ENCODE measurements around the gene OR4A16.

DNA sequence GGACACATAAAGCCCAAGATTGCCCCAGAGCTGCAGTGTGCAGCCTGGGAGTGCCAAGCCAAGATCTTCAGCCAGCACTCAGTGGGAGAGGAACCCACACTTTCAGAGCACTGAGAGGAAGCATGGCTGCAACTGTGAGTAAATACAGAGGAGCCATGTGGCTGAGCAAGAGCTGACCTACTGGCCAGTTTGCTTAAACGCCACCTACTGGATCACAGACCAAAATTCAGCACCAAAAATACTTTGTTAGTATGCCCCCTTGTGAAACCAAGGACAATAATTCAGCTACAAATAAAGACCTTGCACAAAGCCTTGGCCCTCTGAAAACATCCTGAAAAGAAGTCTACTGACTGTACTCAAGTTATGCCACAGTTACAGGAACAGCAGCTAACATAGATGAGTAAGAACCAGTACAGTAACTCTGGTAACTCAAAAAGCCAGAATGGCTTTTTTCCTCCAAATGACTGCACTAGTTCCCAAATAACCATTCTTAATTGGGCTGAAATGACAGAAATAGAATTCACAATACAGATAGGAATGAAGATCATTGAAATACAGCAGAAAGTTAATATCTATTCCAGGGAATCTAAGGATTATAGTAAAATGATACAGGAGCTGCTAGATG, 14.7 kb downstream of the OR4A16 start:
- TF ChIP-seq TCF12 (IDR thresholded peaks at IDR 0.05) (no peak), POLR2AphosphoS5 (IDR thresholded peaks at IDR 0.05; ENCODE audit: low read depth, low read length) (no peak), MAX (IDR thresholded peaks at IDR 0.05; ENCODE audit: low read depth) (no peak), RAD21 (IDR thresholded peaks at IDR 0.05; ENCODE audit: low read length) (no peak; the same call in 1 of the 2 replicates), RCOR1 (IDR thresholded peaks at IDR 0.05; ENCODE audit: low read length) (no peak), GATA2 (CRISPR knock-in tag; IDR thresholded peaks at IDR 0.05) (no peak), JUND (IDR thresholded peaks at IDR 0.05) (no peak), RFX5 (IDR thresholded peaks at IDR 0.05; ENCODE audit: low read length) (no peak), FOXJ3 (CRISPR knock-in tag; IDR thresholded peaks at IDR 0.05) (no peak)
- TF ChIP-seq, protein P1, sequence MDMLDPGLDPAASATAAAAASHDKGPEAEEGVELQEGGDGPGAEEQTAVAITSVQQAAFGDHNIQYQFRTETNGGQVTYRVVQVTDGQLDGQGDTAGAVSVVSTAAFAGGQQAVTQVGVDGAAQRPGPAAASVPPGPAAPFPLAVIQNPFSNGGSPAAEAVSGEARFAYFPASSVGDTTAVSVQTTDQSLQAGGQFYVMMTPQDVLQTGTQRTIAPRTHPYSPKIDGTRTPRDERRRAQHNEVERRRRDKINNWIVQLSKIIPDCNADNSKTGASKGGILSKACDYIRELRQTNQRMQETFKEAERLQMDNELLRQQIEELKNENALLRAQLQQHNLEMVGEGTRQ (IDR thresholded peaks at IDR 0.05; ENCODE audit: borderline replicate concordance, low read depth, low read length) = no peak
- TF ChIP-seq, protein P2, sequence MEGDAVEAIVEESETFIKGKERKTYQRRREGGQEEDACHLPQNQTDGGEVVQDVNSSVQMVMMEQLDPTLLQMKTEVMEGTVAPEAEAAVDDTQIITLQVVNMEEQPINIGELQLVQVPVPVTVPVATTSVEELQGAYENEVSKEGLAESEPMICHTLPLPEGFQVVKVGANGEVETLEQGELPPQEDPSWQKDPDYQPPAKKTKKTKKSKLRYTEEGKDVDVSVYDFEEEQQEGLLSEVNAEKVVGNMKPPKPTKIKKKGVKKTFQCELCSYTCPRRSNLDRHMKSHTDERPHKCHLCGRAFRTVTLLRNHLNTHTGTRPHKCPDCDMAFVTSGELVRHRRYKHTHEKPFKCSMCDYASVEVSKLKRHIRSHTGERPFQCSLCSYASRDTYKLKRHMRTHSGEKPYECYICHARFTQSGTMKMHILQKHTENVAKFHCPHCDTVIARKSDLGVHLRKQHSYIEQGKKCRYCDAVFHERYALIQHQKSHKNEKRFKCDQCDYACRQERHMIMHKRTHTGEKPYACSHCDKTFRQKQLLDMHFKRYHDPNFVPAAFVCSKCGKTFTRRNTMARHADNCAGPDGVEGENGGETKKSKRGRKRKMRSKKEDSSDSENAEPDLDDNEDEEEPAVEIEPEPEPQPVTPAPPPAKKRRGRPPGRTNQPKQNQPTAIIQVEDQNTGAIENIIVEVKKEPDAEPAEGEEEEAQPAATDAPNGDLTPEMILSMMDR (IDR thresholded peaks at IDR 0.05) = no peak

All from SK-N-SH (cell line).